Endothelial cell of umbilical vein (primary cell): ENCODE results near the gene TMCC2. TPM values are rescaled to one million over a fixed set of nuclear protein-coding genes. Genes with fewer than 3 reads are reported as not detected.
A peak's percentile ranks its signal among the peaks of the same experiment; 100 is the strongest.

Source experiments
- BruUV-seq: library from RNA; stranded (reverse); fragments of 400-500 nt; replicated peaks from 2 replicates; lab custom pipeline; 2021; lab: Mats Ljungman, UMichigan
- CTCF ChIA-PET: fragments of 300-600, 350-600 bp; sonication (Branson Sonifier 250); formaldehyde crosslinking; loops from one replicate; lab custom pipeline; 2021; ENCODE audit warnings: antibody characterized with exemption, inconsistent platforms; lab: Charles Lee
- POLR2A ChIA-PET: fragments of 300-600, 350-600 bp; sonication (Branson Sonifier 250); formaldehyde crosslinking; loops from one replicate; lab custom pipeline; 2021; ENCODE audit warnings: antibody characterized with exemption, inconsistent platforms; lab: Charles Lee
- DNase-seq: peaks from one replicate; pipeline ENCODE4 v3.0.0-alpha.2; 2011; ENCODE audit warnings: low read depth, low spot score
- FAIRE-seq: peaks from 2 replicates; lab custom pipeline; 2011; peaks lifted over from hg19 to GRCh38; lab: Jason Lieb, UNC
- H2AFZ ChIP-seq: 2 replicates; pipeline ENCODE4 v1.6.0; 2012; ENCODE audit warnings: low read depth, low read length, control low read depth, inconsistent platforms
- H3K27ac ChIP-seq: 2 replicates; pipeline ENCODE4 v1.5.1; 2011; ENCODE audit warnings: low read depth, mild to moderate bottlenecking, control low read depth, low read length, moderate library complexity; ENCODE audit not compliant: insufficient read depth
- H3K27me3 ChIP-seq, 2 experiments: 2 replicates each; pipeline versions ENCODE4 v1.6.0 to v1.6.1; 2011; ENCODE audit warnings: low read length in 2 of 2, mixed read lengths in 1 of 2; ENCODE audit not compliant: control insufficient read depth in 2 of 2, insufficient read depth in 2 of 2
- H3K36me3 ChIP-seq, 2 experiments: 2 replicates in 1 of 2; 3 replicates in 1 of 2; pipeline ENCODE4 v1.5.1; 2011; ENCODE audit warnings: low read length in 2 of 2, mild to moderate bottlenecking in 1 of 2, moderate library complexity in 1 of 2; ENCODE audit not compliant: control insufficient read depth in 2 of 2, insufficient read depth in 2 of 2; ENCODE audit errors: extremely low read depth in 1 of 2
- H3K4me1 ChIP-seq: 3 replicates; pipeline ENCODE4 v1.5.1; 2011; ENCODE audit warnings: mild to moderate bottlenecking, low read length; ENCODE audit not compliant: control insufficient read depth, insufficient read depth; ENCODE audit errors: extremely low read depth
- H3K4me2 ChIP-seq: 2 replicates; pipeline ENCODE4 v1.6.1; 2011; ENCODE audit warnings: low read length, control low read depth, mixed read lengths; ENCODE audit not compliant: insufficient read depth
- H3K4me3 ChIP-seq, 3 experiments: fragments of 200-600 bp in 1 of 3; sonication (generic), shearing (Covaris generic) in 1 of 3; replicated peaks in 1 of 3; 2 replicates each; pipeline ENCODE4 v1.5.1; 2011 to 2016; ENCODE audit warnings: control low read depth in 3 of 3, low read length in 3 of 3, mild to moderate bottlenecking in 2 of 3, inconsistent platforms in 1 of 3, low read depth in 1 of 3, moderate library complexity in 1 of 3; ENCODE audit not compliant: insufficient read depth in 1 of 3
- H3K79me2 ChIP-seq: 2 replicates; pipeline ENCODE4 v1.6.0; 2012; ENCODE audit warnings: low read length, inconsistent platforms; ENCODE audit not compliant: control insufficient read depth, insufficient read depth
- H3K9ac ChIP-seq: replicated peaks from 2 replicates; pipeline ENCODE3; 2011; ENCODE audit warnings: low read length, control low read depth; ENCODE audit not compliant: insufficient read depth; ENCODE audit errors: extremely low read depth
- H3K9me1 ChIP-seq: replicated peaks from 3 replicates; pipeline ENCODE4 v1.6.0; 2011; ENCODE audit warnings: mild to moderate bottlenecking, low read length; ENCODE audit not compliant: control insufficient read depth, insufficient read depth; ENCODE audit errors: extremely low read depth
- H3K9me3 ChIP-seq: replicated peaks from 2 replicates; pipeline ENCODE4 v1.5.1; 2012; ENCODE audit warnings: low read length, inconsistent platforms; ENCODE audit not compliant: control insufficient read depth, insufficient read depth
- H4K20me1 ChIP-seq: replicated peaks from 2 replicates; pipeline ENCODE3; 2011; ENCODE audit warnings: mild to moderate bottlenecking, low read length; ENCODE audit not compliant: control insufficient read depth, insufficient read depth; ENCODE audit errors: extremely low read depth
- CTCF ChIP-seq, 2 donors: IDR thresholded peaks; 1 replicate in 1 of 2; 2 replicates in 1 of 2; pipeline ENCODE4 v1.5.1; 2011; ENCODE audit warnings: low read length in 2 of 2, mild to moderate bottlenecking in 2 of 2, moderate library complexity in 2 of 2, control low read depth in 1 of 2, inconsistent platforms in 1 of 2, low read depth in 1 of 2; ENCODE audit not compliant: insufficient read depth in 1 of 2; ENCODE audit errors: extremely low read depth in 1 of 2
- EZH2 ChIP-seq: IDR thresholded peaks from 2 replicates; pipeline ENCODE4 v1.6.1; 2012; ENCODE audit warnings: borderline replicate concordance, low read depth, mild to moderate bottlenecking, moderate library complexity, low read length, inconsistent platforms; ENCODE audit not compliant: severe bottlenecking
- FOS ChIP-seq: IDR thresholded peaks from 2 replicates; pipeline ENCODE4 v1.6.1; 2011; ENCODE audit warnings: mild to moderate bottlenecking, low read length, moderate library complexity, borderline replicate concordance; ENCODE audit not compliant: insufficient read depth
- GATA2 ChIP-seq: IDR thresholded peaks from 2 replicates; pipeline ENCODE4 v1.7.0; 2011; ENCODE audit warnings: low read depth, mild to moderate bottlenecking, moderate library complexity, mixed read lengths, low read length; ENCODE audit not compliant: insufficient read length, insufficient read depth
- JUN ChIP-seq: IDR thresholded peaks from 2 replicates; pipeline ENCODE4 v1.6.1; 2011; ENCODE audit warnings: borderline replicate concordance, low read depth; ENCODE audit not compliant: insufficient read length, insufficient read depth
- MAX ChIP-seq: IDR thresholded peaks from 2 replicates; pipeline ENCODE4 v1.6.1; 2011; ENCODE audit not compliant: insufficient read depth, insufficient read length
- MYC ChIP-seq: IDR thresholded peaks from one replicate; pipeline ENCODE4 v1.6.1; 2011; ENCODE audit warnings: mild to moderate bottlenecking, low read depth, low read length
- POLR2A ChIP-seq: IDR thresholded peaks from 2 replicates; pipeline ENCODE4 v1.6.1; 2012; ENCODE audit warnings: low read depth, mild to moderate bottlenecking, control low read depth, low read length
- POLR2AphosphoS5 ChIP-seq: IDR thresholded peaks from 2 replicates; pipeline ENCODE4 v1.6.1; 2012; ENCODE audit warnings: low read depth, mild to moderate bottlenecking, control low read depth, low read length, moderate library complexity; ENCODE audit not compliant: insufficient read depth
- dilution Hi-C: fragments of 300-500 bp; cut with MboI; formaldehyde crosslinking; loops from one replicate; pipeline ENCODE4 v1.15.0; 2019; ENCODE audit warnings: low sequenced_read_pairs; ENCODE audit not compliant: extremely low pct_ligation_motif_present
- intact Hi-C: fragments of 100-400 bp; cut with micrococcal nuclease; formaldehyde crosslinking; loops from one replicate; pipeline ENCODE4 v1.10.0; 2022
- polyA plus RNA-seq, 4 experiments: library from polyadenylated mRNA; depleted of rRNA in 3 of 4; stranded (reverse) in 3 of 4; unstranded in 1 of 4; fragments of >200 nt; gene quantifications; 2 replicates each; pipeline versions ENCODE4 v1.2.1 to v1.2.3, GENCODE V29; 2011 to 2012; ENCODE audit warnings: missing spikeins in 1 of 4
- total RNA-seq: library from RNA; stranded (reverse); gene quantifications from 2 replicates; pipeline ENCODE4 v1.2.3, GENCODE V29; 2021

Gene TMCC2
- total and polyA plus RNA-seq, 2 donors (not counting 3 experiments of a cell fraction or from before 2014, with no cell fraction given), result 2.0 to 2.1 TPM

- Histone ChIP-seq H3K27me3 (no peaks in the 10 kb centered on the region), H3K9ac (no peak overlapping the region), H3K4me3 (no peak overlapping the region), H3K9me1 (no peaks in the 10 kb centered on the region), H2AFZ (peak overlapping the region; percentile 7), H4K20me1 (no peaks in the 10 kb centered on the region), H3K4me1 (peaks cover 32% of the 10 kb centered on the region), H3K4me2 (no peak overlapping the region), H3K27ac (no peak overlapping the region), H3K9me3 (no peaks in the 10 kb centered on the region), H3K79me2 (no peaks in the 10 kb centered on the region), H3K36me3 (no peaks in the 10 kb centered on the region)
- no peak for DNase-seq
- dilution Hi-C loops (no loop called here), intact Hi-C loops (no loop called here)
- no TSS peak for BruUV-seq
- TF ChIP-seq GATA2, result peak; percentile 37
- no peak for TF ChIP-seq EZH2
- peak; percentile 64 for FAIRE-seq
- ChIA-PET CTCF (interaction anchor here (1.0 to 1.7 kb wide), 2 partner anchors 58 to 77 kb away, joined by 3 to 4 read pairs; no protein-coding TSS in a partner anchor), POLR2A (no interaction called here)
Observed at GRCh38 chr1:205267306-205267902, 39.7 kb downstream of the TMCC2 start.

GRCh38 chr1:205268846-205269680 lies 41.3 kb downstream of the TMCC2 start:
- dilution Hi-C loops (no loop called here), intact Hi-C loops (no loop called here)
- POLR2A ChIA-PET, result no interaction called here
- no peak overlapping the region for H2AFZ ChIP-seq
- H3K27ac ChIP-seq, result no peak overlapping the region
- no peaks in the 10 kb centered on the region for H3K27me3 ChIP-seq
- CTCF ChIA-PET, result interaction anchor here (1.7 to 17.5 kb wide), 3 partner anchors 57 to 208 kb away, joined by 4 to 1536 read pairs (median 14); partner anchors contain the start of gene NUAK2
- H3K4me1 ChIP-seq, result peaks cover 29% of the 10 kb centered on the region
- H3K4me2 ChIP-seq, result no peak overlapping the region
- no peak overlapping the region for H3K4me3 ChIP-seq
- DNase-seq (no peak), FAIRE-seq (no peak)
- no peak for TF ChIP-seq GATA2
- no peak for TF ChIP-seq POLR2A
- no peak for TF ChIP-seq MYC
- TF ChIP-seq JUN, result no peak
- no peak for TF ChIP-seq MAX
- no peak for TF ChIP-seq POLR2AphosphoS5
- TF ChIP-seq CTCF (IDR thresholded peaks at IDR 0.05; ENCODE audit: extremely low read depth in 1 of 2, insufficient read depth in 1 of 2, low read depth in 1 of 2, low read length in 2 of 2), result no peak
- no peak for TF ChIP-seq FOS
- no peak for TF ChIP-seq EZH2
- no peaks in the 10 kb centered on the region for H3K9me3 ChIP-seq
- H4K20me1 ChIP-seq, result no peaks in the 10 kb centered on the region
- H3K36me3 ChIP-seq, result no peaks in the 10 kb centered on the region
- no peak overlapping the region for H3K9ac ChIP-seq
- no TSS peak for BruUV-seq
- no peaks in the 10 kb centered on the region for H3K9me1 ChIP-seq
- H3K79me2 ChIP-seq, result no peaks in the 10 kb centered on the region
